Suppressor macrophage treated with lipopolysaccharide for 4 hours (primary cell): ENCODE results near the gene POLR1F.

ENCODE experiments used
- DNase-seq: peaks from one replicate; pipeline ENCODE4 v3.0.0-alpha.2; 2020

POLR1F gene

GRCh38 chr7:19674266-19674960, 34.4 kb downstream of the POLR1F start:
- no peak for DNase-seq

DNA sequence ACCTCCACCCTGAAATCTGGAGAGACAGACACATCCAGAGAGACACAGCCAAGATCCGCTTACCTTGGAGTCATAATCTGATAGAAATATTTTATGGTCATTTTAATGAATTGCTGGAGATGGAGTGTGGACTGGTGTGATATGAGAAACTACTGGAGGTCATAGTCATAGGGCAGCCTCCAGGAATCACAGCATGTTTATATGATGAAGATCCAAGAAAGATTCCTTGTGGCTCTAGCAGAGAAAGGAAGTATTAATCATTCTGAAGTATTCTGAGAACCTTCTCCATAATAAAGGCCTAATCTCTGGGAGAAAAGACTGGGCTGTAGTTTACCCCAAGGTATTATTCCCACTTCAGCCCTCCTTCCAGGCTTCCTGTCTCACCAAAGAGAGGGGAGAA, 38.0 kb downstream of the POLR1F start:
- DNase-seq: no peak

DNA sequence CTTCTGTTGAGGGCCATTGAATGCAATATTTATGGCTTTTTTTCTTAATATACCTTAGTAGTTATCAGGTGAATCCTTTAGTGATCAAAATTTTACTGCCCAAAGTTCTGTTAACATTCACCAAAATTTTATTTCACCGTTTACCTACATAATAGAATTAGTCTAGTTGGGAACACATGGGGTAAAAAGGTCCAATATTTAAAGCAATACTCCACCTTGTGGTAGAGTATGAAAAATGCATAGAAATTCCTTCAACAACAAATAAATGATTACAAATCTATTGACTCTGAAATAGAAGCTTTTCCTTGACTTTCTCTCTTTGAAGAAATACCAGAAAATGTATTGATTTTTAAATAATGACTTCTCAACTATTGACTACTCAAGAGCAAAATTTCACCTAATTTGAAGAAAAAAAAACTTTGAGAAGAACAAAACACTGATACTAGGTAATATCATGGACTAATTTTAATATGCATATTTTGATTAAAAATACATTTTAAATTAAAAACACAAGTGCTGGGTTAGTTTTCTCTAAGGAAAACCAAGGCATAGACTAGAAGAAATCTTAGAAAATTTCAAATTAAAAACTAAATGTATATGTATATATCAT, 43.3 kb downstream of the POLR1F start:
- peak; percentile 37 for DNase-seq

GRCh38 chr7:19663816-19664462, 44.9 kb downstream of the POLR1F start:
- no peak for DNase-seq

- no peak for DNase-seq
Observed at GRCh38 chr7:19648791-19649190, 60.0 kb downstream of the POLR1F start.
